Mesothelial cell of epicardium (in vitro differentiated cells): ENCODE measurements around the gene TBC1D8B. TPM values are rescaled to one million over a fixed set of nuclear protein-coding genes. Genes with fewer than 3 reads are reported as not detected.

Experiments
- DNase-seq, 2 experiments: peaks; one replicate each; pipeline ENCODE4 v3.0.0; 2021; ENCODE audit warnings: low spot score in 2 of 2; ENCODE audit not compliant: unreplicated experiment in 2 of 2
- H3K27ac Mint-ChIP-seq: 2 replicates; pipeline ENCODE4 v1.8.0; 2021; ENCODE audit warnings: mixed read lengths
- H3K27me3 Mint-ChIP-seq: 2 replicates; pipeline ENCODE4 v1.8.0; 2021; ENCODE audit warnings: low read depth, mixed read lengths
- H3K36me3 Mint-ChIP-seq: 2 replicates; pipeline ENCODE4 v1.8.0; 2021; ENCODE audit warnings: mixed read lengths
- H3K4me1 Mint-ChIP-seq: 2 replicates; pipeline ENCODE4 v1.8.0; 2021; ENCODE audit warnings: mixed read lengths
- H3K4me3 Mint-ChIP-seq: 2 replicates; pipeline ENCODE4 v1.8.0; 2021; ENCODE audit warnings: mild to moderate bottlenecking, moderate library complexity, mixed read lengths
- H3K9me3 Mint-ChIP-seq: 2 replicates; pipeline ENCODE4 v1.8.0; 2021; ENCODE audit warnings: mixed read lengths
- CTCF ChIP-seq: fragments of 200-600 bp; sonication (generic); IDR thresholded peaks from one replicate; pipeline ENCODE4 v1.5.0; 2021; ENCODE audit warnings: antibody characterized with exemption; ENCODE audit not compliant: unreplicated experiment
- total RNA-seq: library from RNA; stranded (reverse); gene quantifications from 3 replicates; pipeline ENCODE4 v1.2.1, GENCODE V29; 2021

The TBC1D8B gene
- total RNA-seq, 1 donor from 2014 or later = 8.7 TPM

- no peak for TF ChIP-seq CTCF
- Mint-ChIP-seq H3K4me1 (peaks cover 7% of the 10 kb centered on the region), H3K27ac (no peak overlapping the region), H3K27me3 (peaks cover 6% of the 10 kb centered on the region), H3K36me3 (no peaks in the 10 kb centered on the region), H3K4me3 (no peak overlapping the region), H3K9me3 (peaks cover 16% of the 10 kb centered on the region)
- DNase-seq = no peak
Observed at GRCh38 chrX:106899841-106900240, 97.4 kb downstream of the TBC1D8B start.

GRCh38 chrX:106901341-106901740, 98.9 kb downstream of the TBC1D8B start:
- no peak for TF ChIP-seq CTCF
- no peaks in the 10 kb centered on the region for H3K36me3 Mint-ChIP-seq
- peaks cover 6% of the 10 kb centered on the region for H3K4me1 Mint-ChIP-seq
- H3K9me3 Mint-ChIP-seq = peaks cover 16% of the 10 kb centered on the region
- no peak overlapping the region for H3K4me3 Mint-ChIP-seq
- peaks cover 6% of the 10 kb centered on the region for H3K27me3 Mint-ChIP-seq
- H3K27ac Mint-ChIP-seq = no peak overlapping the region
- no peak for DNase-seq

DNA sequence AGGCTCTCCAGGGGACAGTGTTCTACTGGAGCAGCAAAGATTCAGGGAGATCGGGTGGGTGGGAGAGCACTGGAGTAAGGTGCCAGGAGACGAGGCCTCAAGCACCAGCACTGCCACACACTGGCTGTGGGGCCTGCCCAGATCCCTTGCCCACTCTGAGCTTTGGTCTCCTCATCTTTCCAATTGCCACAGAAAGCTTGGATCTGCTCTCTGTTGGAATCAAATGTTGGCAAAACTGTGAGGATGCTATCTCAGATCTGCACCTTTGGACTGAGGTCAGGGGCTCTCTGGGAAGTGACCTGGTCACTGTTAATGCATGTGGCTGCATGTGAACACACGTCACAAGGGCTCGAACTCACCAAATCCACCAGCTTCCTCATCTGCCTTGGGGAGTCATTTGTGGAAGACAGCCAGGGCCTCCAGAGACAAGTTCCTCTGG, 99.3 kb downstream of the TBC1D8B start:
- H3K27ac Mint-ChIP-seq = no peak overlapping the region
- H3K9me3 Mint-ChIP-seq = peaks cover 17% of the 10 kb centered on the region
- no peak for DNase-seq
- no peaks in the 10 kb centered on the region for H3K36me3 Mint-ChIP-seq
- no peak for TF ChIP-seq CTCF
- no peak overlapping the region for H3K4me3 Mint-ChIP-seq
- H3K27me3 Mint-ChIP-seq = peaks cover 6% of the 10 kb centered on the region
- H3K4me1 Mint-ChIP-seq = peaks cover 11% of the 10 kb centered on the region

- H3K9me3 Mint-ChIP-seq = peaks cover 16% of the 10 kb centered on the region
- no peak for DNase-seq
Observed at GRCh38 chrX:106902684-106903083, 100.2 kb downstream of the TBC1D8B start.

GRCh38 chrX:106903291-106903824, 100.9 kb downstream of the TBC1D8B start, which contains the start of gene RIPPLY1:
Gene RIPPLY1, minus strand, starts transcription at chrX:106903341. Its CDS starts 54 bp downstream, at chrX:106903287.
- DNase-seq = no peak
- Mint-ChIP-seq H3K27ac (no peak within 1 kb of the TSS), H3K4me3 (no peak within 1 kb of the TSS), H3K9me3 (peaks cover 15% of the 10 kb centered on the region), H3K36me3 (no peaks in the 10 kb centered on the region), H3K4me1 (peaks cover 14% of the 10 kb centered on the region), H3K27me3 (peaks cover 6% of the 10 kb centered on the region)
- TF ChIP-seq CTCF = no peak

More at GRCh38 chrX:106902684-106903083, 100.2 kb downstream of the TBC1D8B start:
- peaks cover 6% of the 10 kb centered on the region for H3K27me3 Mint-ChIP-seq
- H3K4me1 Mint-ChIP-seq = peaks cover 14% of the 10 kb centered on the region
- H3K4me3 Mint-ChIP-seq = no peak overlapping the region
- no peak for TF ChIP-seq CTCF
- no peak overlapping the region for H3K27ac Mint-ChIP-seq
- no peaks in the 10 kb centered on the region for H3K36me3 Mint-ChIP-seq
